NCI-H510A treated with DMSO at 0.1 percent for 48 hours (cell line): Measurements from ENCODE around the gene AK2.
"Not testable (repeated sequence)": the region's sequence is repeated elsewhere in the genome, so short reads cannot be mapped to it uniquely, and the experiment has no call there.

Source experiments
- DNase-seq: peaks from one replicate; lab custom pipeline; 2025; lab: John Stamatoyannopoulos, UW

AK2 gene

GRCh38 chr1:32998997-32999396, 37.7 kb downstream of the AK2 start:
- DNase-seq: no peak

DNA sequence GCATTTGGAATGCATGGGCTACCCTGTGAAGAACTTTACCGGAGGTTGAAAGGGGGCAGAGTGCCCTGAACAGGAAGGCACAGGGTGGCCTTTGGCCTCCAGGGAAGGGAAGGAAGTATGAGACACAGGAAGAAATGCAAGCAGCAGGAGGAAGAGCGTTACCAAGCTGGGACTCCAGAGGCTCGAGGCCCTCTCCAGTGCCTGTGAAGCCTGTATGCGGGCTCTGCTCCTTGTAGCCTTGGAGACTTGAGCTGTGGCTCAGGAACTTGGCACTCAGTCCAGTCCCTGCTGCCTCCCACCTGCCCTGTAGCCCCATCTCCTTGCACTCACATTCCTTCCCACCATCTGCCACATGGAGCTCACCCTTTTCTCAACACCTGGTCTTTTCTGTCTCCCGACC, 38.6 kb downstream of the AK2 start:
- DNase-seq: no peak

GRCh38 chr1:32997381-32997891, 39.2 kb downstream of the AK2 start:
- no peak for DNase-seq

DNA sequence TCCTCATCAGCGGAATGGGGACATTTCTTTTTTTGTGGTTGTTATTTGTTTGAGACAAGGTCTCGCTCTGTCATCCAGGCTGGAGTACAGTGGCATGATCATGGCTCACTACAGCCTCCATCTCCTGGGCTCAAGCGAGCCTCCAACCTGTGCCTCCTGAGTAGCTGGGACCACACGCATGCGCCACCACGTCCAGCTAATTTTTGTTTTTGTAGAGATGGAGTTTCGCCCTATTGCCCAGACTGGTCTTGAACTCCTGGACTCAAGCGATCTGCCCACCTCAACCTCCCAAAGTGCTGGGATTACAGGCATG, 43.4 kb downstream of the AK2 start:
- DNase-seq: not testable (repeated sequence)

DNA sequence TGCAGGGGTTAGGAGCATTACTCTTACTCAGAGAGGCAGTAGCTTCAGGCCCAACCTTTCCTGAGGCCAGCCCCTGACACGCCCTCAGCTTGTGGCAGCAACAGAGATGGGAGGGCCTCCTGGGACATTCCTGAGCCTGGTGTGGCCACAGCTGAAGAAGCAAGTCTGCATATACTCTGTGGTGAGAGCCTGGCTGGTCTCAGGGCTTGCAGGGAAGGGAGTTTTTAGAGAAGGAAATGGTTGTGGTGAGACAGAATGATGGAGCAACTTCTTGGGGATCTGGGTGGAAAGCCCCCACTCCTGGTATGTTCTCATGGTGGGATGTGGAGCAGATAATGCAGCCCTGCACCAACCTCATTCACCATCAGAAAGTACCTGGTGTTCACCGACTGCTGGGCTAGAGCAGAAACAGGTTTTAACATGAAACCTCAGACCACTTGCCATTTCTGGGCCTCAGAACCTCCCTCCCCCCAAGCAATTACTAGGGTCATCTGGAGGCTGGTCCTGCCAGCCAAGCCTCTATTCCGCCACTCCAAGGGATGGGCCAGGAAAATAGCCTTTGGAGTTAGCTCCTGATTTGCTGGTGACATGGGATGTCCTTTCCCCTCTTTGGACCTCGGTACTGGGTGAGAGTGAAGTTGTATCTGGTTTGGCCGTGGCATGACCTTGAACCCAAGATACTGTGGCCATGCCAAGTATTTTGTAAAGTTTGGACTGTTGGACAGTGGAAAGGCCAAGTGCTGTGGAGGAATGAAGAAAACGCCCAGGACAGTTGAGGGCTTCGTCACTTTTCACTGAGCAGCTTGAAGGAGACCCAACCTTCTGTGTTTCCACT, 44.0 kb downstream of the AK2 start:
- no peak for DNase-seq

DNA sequence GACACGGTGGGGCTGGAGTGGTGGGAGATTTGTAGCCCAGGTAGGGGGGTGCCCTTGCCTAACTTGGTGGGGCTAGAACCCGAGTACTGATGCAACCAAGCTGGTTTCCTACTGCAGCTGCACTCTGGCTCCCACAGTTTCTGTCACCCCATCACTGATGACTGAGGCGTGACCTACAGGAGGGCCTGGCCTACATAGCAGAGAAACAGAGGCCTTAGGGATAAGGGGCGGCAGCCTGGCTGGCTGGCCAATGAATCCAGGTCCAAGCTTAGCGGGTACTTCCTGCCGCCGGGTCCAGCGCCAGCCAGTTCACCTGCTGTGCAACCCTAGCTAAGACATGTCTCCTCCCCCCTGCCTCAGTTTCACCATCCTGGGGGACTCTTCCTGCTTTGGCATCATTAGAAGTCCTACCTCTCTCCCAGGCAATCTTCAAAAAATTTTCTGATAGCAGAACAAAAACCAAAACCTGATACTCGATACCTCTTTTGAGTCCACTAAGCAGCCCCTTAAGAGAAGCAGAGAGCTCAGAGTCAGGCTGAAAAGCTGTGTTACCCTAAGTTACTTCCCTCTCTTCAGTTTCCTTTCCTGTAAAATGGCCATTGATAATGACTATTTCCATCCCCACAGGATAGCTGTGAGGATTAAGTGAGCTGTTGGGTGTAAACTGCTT, 44.7 kb downstream of the AK2 start:
- no peak for DNase-seq

GRCh38 chr1:32991386-32991785, 45.3 kb downstream of the AK2 start:
- DNase-seq: no peak

- no peak for DNase-seq
Observed at GRCh38 chr1:32990887-32991286, 45.8 kb downstream of the AK2 start.

GRCh38 chr1:32989160-32990050, 47.3 kb downstream of the AK2 start:
- DNase-seq: no peak

- DNase-seq: no peak
Observed at GRCh38 chr1:32988665-32989064, 48.0 kb downstream of the AK2 start.

- DNase-seq: no peak
Observed at GRCh38 chr1:32985226-32985625, 51.5 kb downstream of the AK2 start.

DNA sequence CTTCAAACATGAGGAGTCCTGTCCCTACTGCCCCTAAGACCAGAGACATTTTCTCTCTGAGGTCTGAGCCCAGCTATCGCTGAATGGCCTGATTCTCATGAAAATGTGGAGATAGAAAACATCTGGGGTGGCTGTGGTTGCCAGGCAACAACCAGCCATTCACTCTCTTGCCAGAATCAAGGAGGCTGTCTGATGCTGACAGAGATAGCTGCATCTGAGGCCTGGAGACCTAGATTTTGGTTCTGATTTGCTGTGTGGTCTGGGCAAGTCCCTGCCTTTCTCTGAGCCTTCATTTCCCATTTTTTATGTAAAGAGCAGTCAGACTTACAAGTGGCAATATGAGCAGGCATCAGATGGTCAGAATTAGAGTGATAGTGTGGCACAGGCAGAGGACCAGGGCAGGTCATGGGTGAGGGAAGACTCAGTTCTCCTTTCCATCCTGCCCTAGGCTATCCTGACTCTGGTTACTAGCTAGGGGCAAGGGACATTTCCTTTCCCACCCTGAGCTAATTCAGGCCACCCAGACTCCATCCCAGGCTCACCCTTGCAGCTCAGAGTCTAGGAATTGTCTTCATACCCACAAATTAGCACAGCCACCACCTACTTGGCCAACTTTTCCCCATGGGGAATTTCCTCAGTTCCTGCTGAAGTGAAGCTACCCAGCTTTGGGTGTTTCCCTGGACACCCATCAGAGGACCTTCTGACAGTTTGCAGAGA, 52.1 kb downstream of the AK2 start:
- DNase-seq: no peak

GRCh38 chr1:32984090-32984454, 52.6 kb downstream of the AK2 start:
- DNase-seq: no peak

GRCh38 chr1:32983020-32983419, 53.7 kb downstream of the AK2 start:
- DNase-seq: no peak

DNA sequence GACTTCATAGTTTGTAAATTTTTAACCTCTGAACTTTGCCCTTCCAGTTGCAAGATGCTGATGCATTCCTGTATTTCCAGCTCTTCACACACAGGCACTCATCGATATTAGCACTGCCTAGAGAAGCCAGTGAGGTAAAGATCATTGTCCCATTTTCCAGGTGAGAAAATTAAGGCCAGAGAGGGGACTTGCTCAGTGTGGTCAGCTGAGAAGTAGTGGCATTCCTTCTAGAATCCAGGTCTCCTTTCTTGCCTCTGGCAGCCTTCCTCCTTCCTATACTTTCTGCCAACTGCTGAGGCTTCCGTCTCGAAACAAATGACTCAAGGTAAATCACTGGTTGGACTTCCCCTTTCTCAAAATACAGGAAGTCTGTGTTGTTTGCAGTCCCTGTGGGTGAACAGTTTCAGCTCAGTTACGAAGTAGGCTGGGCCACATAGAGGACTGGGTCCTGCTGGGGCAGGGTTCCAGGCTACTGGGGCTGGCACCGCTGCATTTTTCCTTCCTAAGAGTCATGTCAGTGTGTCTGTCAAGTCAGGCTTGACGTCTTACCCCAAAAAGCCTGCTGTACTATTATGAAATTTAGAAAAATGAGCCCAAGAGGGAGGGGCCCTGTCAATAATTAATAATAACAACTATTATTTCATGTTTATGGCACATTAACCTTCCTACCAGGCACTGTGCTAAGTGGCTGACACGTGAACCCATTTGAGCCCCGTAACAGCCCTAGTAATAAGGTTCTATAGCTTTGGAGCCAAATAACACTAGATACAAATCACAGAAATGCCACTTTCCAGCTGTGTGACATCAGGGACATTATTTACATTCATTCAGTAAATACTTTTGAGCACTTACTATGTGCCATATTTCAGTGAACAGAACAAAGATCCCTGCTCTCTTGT, 55.4 kb downstream of the AK2 start:
- DNase-seq: no peak

DNA sequence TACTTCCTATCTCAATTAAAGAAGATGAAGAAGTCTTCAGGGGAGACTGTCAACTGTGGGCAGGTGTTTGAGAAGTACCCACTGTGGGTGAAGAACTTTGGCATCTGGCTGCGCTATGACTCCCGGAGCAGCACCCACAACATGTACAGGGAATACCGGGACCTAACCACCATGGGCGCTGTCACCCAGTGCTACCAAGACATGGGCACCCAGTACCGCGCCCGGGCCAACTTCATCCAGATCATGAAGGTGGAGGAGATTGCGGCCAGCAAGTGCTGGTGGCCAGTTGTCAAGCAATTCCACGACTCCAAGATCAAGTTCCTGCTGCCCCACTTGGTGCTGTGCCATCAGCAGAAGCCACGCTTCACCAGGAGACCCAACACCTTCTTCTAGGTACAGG, 56.6 kb downstream of the AK2 start:
- no peak for DNase-seq

- no peak for DNase-seq
Observed at GRCh38 chr1:32978854-32979253, 57.8 kb downstream of the AK2 start.

- DNase-seq: no peak
Observed at GRCh38 chr1:32977546-32978087, 59.1 kb downstream of the AK2 start.

- not testable (repeated sequence) for DNase-seq
Observed at GRCh38 chr1:32975055-32975454, 61.6 kb downstream of the AK2 start.

DNA sequence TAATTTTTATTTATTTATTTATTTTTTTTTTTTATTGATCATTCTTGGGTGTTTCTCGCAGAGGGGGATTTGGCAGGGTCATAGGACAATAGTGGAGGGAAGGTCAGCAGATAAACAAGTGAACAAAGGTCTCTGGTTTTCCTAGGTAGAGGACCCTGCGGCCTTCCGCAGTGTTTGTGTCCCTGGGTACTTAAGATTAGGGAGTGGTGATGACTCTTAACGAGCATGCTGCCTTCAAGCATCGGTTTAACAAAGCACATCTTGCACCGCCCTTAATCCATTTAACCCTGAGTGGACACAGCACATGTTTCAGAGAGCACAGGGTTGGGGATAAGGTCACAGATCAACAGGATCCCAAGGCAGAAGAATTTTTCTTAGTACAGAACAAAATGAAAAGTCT, 63.2 kb downstream of the AK2 start:
- DNase-seq: not testable (repeated sequence)
